Smooth muscle cell (in vitro differentiated cells): ENCODE results near the gene ALDH5A1. TPM values are rescaled to one million over a fixed set of nuclear protein-coding genes. Genes with fewer than 3 reads are reported as not detected.

Source experiments
- DNase-seq: peaks from one replicate; lab custom pipeline; 2025; ENCODE audit not compliant: unreplicated experiment; lab: John Stamatoyannopoulos, UW
- H2AFZ ChIP-seq: fragments of 200-600 bp; sonication (generic); 2 replicates; pipeline ENCODE4 v1.6.0; 2016; ENCODE audit warnings: antibody characterized with exemption, low read depth, mild to moderate bottlenecking
- H3F3A ChIP-seq: fragments of 200-600 bp; sonication (generic); 2 replicates; pipeline ENCODE4 v1.6.0; 2017; ENCODE audit warnings: antibody characterized with exemption, low read depth
- H3K27ac ChIP-seq: fragments of 200-600 bp; sonication (generic); 2 replicates; pipeline ENCODE4 v1.5.1; 2016; ENCODE audit warnings: low read depth, mild to moderate bottlenecking
- H3K27me3 ChIP-seq: fragments of 200-600 bp; sonication (generic); 2 replicates; pipeline ENCODE4 v1.6.1; 2016; ENCODE audit warnings: low read depth, mild to moderate bottlenecking
- H3K36me3 ChIP-seq: fragments of 200-600 bp; sonication (generic); 2 replicates; pipeline ENCODE4 v1.5.1; 2016; ENCODE audit warnings: low read depth
- H3K4me1 ChIP-seq: fragments of 200-600 bp; sonication (generic); 2 replicates; pipeline ENCODE4 v1.5.1; 2016; ENCODE audit warnings: low read depth
- H3K4me2 ChIP-seq: fragments of 200-600 bp; sonication (generic); 2 replicates; pipeline ENCODE4 v1.6.0; 2016; ENCODE audit warnings: mild to moderate bottlenecking
- H3K4me3 ChIP-seq: fragments of 200-600 bp; sonication (generic); 2 replicates; pipeline ENCODE4 v1.5.1; 2016; ENCODE audit warnings: mild to moderate bottlenecking
- H3K79me2 ChIP-seq: fragments of 200-600 bp; sonication (generic); 2 replicates; pipeline ENCODE4 v1.6.0; 2016; ENCODE audit warnings: low read depth, mild to moderate bottlenecking
- H3K9ac ChIP-seq: fragments of 200-600 bp; sonication (generic); 2 replicates; pipeline ENCODE4 v1.6.0; 2016; ENCODE audit warnings: low read depth
- H3K9me3 ChIP-seq: fragments of 200-600 bp; sonication (generic); replicated peaks from 2 replicates; pipeline ENCODE4 v1.5.1; 2016; ENCODE audit warnings: low read depth
- H4K20me1 ChIP-seq: fragments of 200-600 bp; sonication (generic); 2 replicates; pipeline ENCODE4 v1.6.0; 2016; ENCODE audit warnings: low read depth
- CTCF ChIP-seq: fragments of 200-600 bp; sonication (generic); IDR thresholded peaks from 2 replicates; pipeline ENCODE4 v1.5.1; 2017; ENCODE audit warnings: borderline replicate concordance, mild to moderate bottlenecking, antibody characterized with exemption; ENCODE audit not compliant: insufficient read depth, poor library complexity, severe bottlenecking
- WGBS: methylation state at CpG from one replicate; pipeline ENCODE4 v1.1.7; 2016; ENCODE audit warnings: low lambda C conversion rate; 5-methylcytosine and 5-hydroxymethylcytosine counted together
- polyA plus RNA-seq: library from polyadenylated mRNA; unstranded; fragments of >200 nt; fragmentation: Nextera tagmentation; extraction: Ambion mirVana; gene quantifications from 2 replicates; pipeline ENCODE4 v1.2.1, GENCODE V29; 2016
- total RNA-seq: library from RNA; depleted of rRNA; stranded (reverse); fragments of >200 nt; gene quantifications from 2 replicates; pipeline ENCODE4 v1.2.3, GENCODE V29; 2014

The ALDH5A1 gene
- total and polyA plus RNA-seq, 2 experiments from 2014 or later: 1.7 to 3.0 TPM

- no peak for TF ChIP-seq CTCF
- 90% methylated on average over 8 of the region's 8 CpGs for WGBS
- H2AFZ ChIP-seq: no peak overlapping the region
- no peaks in the 10 kb centered on the region for H3K79me2 ChIP-seq
- H3K4me3 ChIP-seq: no peak overlapping the region
- H3K9me3 ChIP-seq: no peaks in the 10 kb centered on the region
- no peaks in the 10 kb centered on the region for H3K27me3 ChIP-seq
- no peaks in the 10 kb centered on the region for H3K4me1 ChIP-seq
- no peak overlapping the region for H3K4me2 ChIP-seq
- no peaks in the 10 kb centered on the region for H3K36me3 ChIP-seq
- no peak for DNase-seq
- no peaks in the 10 kb centered on the region for H3F3A ChIP-seq
- no peaks in the 10 kb centered on the region for H4K20me1 ChIP-seq
- H3K27ac ChIP-seq: no peak overlapping the region
- no peak overlapping the region for H3K9ac ChIP-seq
Observed at GRCh38 chr6:24539416-24539815, 44.6 kb downstream of the ALDH5A1 start.

DNA sequence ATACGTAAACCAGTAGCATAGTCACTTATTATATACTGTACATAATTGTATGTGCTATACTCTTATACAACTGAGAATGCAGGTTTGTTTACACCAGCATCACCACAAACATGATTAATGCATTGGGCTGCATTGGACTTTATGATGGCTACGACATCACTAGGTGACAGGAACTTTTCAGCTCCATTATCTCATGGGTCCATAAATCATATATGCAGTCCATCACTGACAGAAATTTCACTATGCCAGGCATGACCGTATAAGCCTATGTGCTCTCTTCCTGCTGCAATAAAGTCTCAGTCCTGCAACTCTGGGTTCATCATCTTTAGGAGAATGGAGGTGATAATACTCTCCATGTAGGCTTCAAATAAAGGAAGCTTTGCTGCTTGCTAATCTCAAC lies 45.4 kb downstream of the ALDH5A1 start:
- Histone ChIP-seq H3K36me3 (no peaks in the 10 kb centered on the region), H3K4me1 (no peaks in the 10 kb centered on the region), H3K27ac (no peak overlapping the region), H4K20me1 (no peaks in the 10 kb centered on the region), H3F3A (no peaks in the 10 kb centered on the region), H3K27me3 (no peaks in the 10 kb centered on the region), H3K9ac (no peak overlapping the region), H3K79me2 (no peaks in the 10 kb centered on the region), H3K9me3 (no peaks in the 10 kb centered on the region), H3K4me2 (no peak overlapping the region), H3K4me3 (no peak overlapping the region), H2AFZ (no peak overlapping the region)
- WGBS: 86% methylated on average over 3 of the region's 3 CpGs
- TF ChIP-seq CTCF: no peak
- no peak for DNase-seq

DNA sequence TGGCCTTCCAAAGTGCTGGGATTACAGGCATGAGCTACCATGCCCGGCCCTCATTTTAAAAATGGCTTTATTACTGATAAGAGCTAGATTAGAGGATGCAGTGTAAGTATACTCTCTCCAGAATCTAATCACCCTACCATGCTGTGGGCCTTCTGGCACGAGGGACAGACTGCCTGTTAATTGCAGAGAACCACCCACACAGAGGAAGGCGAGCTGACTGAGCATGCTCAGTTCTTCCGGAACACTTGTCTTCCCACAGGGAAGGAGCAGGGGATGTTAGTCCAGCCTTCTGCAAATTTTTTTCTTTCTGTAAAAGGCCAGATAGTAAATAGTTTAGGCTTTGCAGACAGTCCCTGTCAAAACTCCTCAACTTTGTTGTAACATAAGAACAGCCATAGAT lies 48.9 kb downstream of the ALDH5A1 start:
- H3K27me3 ChIP-seq: no peaks in the 10 kb centered on the region
- 23% methylated on average over 4 of the region's 4 CpGs for WGBS

More for the DNA sequence above, 48.9 kb downstream of the ALDH5A1 start:
- Histone ChIP-seq H3K4me1 (no peaks in the 10 kb centered on the region), H4K20me1 (no peaks in the 10 kb centered on the region), H3K79me2 (no peaks in the 10 kb centered on the region), H3K36me3 (no peaks in the 10 kb centered on the region), H3K4me3 (no peak overlapping the region), H3K27ac (no peak overlapping the region), H3K4me2 (no peak overlapping the region), H3K9me3 (no peaks in the 10 kb centered on the region), H3F3A (no peaks in the 10 kb centered on the region), H3K9ac (no peak overlapping the region), H2AFZ (no peak overlapping the region)
- DNase-seq: no peak
- TF ChIP-seq CTCF: no peak
